Globus pallidus (tissue), 1 donor: ENCODE measurements around the gene VGLL3.
"Not testable (repeated sequence)": the region's sequence is repeated elsewhere in the genome, so short reads cannot be mapped to it uniquely, and the experiment has no call there.

Experiments
- DNase-seq: peaks from one replicate; pipeline ENCODE4 v3.0.0-alpha.2; 2015; ENCODE audit warnings: low spot score

VGLL3 gene, protein sequence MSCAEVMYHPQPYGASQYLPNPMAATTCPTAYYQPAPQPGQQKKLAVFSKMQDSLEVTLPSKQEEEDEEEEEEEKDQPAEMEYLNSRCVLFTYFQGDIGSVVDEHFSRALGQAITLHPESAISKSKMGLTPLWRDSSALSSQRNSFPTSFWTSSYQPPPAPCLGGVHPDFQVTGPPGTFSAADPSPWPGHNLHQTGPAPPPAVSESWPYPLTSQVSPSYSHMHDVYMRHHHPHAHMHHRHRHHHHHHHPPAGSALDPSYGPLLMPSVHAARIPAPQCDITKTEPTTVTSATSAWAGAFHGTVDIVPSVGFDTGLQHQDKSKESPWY

DNA sequence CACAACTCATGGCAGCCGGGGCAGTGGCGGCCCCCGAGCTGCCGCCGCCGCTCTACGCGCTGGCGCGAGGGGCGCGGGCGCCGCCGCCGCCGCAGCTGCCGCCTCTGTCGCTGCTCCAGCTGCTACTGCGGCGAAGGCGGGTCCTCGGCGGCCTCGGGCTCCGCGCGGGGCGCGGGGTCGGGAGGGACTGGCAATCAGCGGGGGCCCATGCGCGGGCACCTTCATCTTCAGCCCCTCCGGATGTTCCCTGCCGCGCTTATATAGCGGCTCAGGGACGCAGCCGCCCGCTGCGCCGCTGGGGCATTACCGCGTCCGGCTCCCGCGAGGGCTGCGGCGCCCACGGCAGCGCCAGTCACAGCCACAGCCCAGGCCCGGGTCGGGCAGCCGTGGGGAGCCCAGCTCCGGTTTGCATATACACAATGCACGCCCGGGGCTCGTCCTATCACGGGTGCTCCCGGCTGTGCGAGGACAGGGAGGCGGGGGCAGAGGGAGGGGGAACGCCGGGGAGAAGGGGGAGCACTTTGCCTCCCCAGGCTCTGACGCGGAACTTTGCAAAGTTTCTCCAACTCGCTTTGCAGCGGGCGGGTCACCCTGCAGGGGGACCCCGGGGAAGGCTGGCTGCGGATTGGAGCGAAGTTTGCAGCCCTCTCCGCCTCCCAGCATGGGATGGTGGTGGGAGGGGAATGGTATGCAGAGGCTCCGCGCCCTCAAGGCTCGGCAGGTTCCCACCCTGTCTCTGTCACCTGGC is at the start of gene VGLL3:
VGLL3 (minus strand) TSS at position 416 of the 748 bp plus-strand sequence; CDS start at position 10, 406 bp downstream.
- peak; percentile 8 for DNase-seq

DNA sequence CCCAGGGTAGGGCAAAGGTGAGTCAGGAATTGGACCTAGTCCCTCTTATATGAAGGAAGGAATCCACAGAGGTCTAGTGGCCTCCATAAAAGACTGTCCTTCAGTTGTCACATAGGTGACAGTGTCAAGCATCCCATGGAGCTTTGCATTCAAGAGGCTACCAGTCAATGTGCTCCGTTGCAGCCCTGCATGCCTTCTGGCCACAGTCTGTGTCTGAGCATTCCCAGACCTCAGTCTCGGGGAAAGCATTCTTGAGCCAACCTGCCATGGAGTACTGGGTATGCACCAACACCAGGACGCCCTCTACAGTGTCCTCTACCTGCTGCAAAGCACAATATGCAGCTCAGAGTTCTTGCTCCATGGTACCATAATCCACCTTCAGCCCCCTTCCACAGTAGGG is 46.7 kb upstream of the VGLL3 start:
- no peak for DNase-seq

DNA sequence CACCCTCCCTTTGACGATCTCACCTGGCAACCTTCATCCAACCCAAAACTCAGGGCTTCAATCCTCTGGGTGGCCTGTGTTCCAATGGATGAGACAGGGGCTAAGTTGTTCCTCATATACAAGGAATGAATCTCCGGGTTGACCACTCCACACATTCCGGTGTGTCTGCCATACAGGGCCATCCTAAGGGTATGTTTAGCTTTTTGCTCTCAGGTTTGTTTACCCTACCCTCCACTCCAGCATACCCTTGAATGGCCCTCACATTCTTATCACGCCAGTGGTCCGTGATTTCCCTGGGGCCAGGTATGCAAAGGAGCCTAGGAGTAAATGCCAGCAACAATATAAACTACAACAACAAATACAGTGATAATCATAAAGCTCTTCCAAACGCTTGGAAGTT is 45.7 kb upstream of the VGLL3 start:
- no peak for DNase-seq

DNA sequence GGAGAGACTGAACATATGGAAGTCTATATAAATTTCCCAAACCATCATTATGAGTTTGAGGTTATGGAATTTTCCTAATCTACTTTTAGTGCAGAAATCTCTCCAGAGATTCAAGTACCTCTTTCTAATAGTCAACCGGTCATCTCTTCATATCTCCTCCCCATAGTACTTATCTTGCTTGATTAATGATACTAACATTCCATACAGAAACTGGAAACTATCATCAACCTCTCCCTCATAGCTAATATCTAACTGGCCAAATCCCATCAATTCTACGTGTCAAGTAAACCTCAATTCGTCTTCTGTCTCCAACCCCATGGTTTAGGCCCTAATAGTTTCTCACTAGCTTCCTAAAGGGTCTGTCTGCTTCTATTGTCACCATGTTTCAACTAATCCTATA is 44.4 kb upstream of the VGLL3 start:
- DNase-seq: no peak

DNA sequence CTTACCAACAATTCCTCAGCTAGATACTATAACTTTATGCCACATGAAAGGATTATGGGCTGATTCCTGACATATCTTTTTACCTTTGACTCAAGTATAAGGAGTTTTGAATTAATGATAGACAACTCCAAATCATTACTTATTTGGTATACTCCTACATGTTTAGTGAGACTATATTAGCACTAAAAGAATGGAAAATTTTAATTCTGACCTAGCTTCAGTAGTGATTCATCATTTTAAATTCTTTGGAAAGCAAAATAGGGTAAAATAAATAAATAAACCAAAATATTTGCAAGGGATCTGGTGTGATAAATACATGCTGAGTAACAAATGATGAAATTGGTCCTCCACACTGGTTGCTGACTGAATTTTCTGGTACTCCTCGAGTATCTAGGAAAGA is 42.3 kb upstream of the VGLL3 start:
- no peak for DNase-seq

DNA sequence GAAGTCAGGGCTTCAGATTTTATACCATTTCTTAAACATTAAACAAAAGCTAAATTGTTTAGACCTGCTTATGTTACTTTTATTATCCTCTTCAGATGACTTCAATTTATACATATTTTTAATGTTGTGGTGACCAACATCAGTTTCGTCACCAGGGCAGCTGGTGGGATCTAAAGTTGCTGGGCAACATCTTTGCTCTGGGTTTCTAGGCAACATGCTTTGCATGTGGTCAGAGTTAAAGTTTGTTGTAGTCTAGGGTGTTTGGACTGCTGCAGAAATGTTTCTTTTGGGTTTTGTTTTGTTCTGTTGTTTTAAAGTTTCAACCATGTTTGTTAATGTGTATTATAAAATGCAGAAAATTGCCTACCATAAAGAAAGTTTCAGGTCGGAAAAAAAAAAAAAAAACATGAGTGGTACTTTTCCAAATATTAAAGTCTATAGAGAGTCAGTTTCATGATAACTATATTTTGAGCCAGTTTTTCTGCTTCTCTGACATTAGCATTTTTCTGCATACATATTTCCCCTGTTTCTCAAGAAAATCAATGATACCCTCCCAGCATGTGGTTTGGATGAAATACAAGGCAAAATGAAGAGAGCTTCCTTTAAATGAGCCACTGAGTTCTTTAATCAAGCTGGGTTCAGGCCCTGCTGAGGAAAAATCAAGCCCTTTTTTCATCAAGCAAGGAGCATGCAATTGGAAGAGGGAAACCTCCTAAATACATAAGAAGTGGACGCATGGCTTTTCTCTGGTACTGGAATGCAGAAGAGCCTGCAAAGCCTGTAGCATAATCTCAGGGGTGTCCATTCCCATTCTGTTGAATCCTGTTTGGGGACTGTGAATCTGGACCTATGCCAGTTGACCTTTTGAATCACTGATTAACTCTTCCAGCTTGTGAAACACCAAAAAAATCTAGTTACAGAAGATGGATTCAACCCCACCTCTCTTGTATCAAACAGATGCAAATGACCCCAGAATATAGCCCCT is 35.0 kb upstream of the VGLL3 start:
- no peak for DNase-seq

DNA sequence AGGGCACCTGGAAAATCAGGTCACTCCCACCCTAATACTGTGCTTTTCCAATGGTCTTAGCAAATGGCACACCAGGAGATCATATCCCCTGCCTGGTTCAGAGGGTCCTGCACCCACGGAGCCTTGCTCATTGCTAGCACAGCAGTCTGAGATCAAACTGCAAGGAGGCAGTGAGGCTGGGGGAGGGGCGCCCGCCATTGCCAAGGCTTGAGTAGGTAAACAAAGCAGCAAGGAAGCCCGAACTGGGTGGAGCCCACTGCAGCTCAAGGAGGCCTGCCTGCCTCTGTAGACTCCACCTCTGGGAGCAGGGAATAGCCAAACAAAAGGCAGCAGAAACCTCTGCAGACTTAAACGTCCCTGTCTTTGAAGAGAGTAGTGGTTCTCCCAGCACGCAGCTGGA is 26.4 kb upstream of the VGLL3 start:
- not testable (repeated sequence) for DNase-seq

DNA sequence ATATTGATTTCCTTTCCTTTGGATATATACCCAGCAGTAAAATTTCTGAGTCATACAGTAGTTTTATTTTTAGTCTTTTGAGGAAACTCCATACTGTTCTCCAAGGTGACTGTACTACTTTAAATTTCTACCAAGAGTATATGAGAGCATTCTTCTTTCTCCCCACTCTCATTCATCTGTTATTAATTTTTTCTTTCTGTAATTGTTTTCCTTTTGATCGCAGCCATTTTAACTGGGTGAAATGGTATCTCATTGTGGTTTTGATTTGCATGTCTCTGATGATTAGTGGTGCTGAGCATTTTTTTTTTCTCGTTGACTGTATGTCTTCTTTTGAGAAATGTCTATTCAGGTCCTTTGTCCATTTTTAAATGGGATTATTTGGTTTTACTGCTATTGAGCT is 18.3 kb upstream of the VGLL3 start:
- DNase-seq: no peak

DNA sequence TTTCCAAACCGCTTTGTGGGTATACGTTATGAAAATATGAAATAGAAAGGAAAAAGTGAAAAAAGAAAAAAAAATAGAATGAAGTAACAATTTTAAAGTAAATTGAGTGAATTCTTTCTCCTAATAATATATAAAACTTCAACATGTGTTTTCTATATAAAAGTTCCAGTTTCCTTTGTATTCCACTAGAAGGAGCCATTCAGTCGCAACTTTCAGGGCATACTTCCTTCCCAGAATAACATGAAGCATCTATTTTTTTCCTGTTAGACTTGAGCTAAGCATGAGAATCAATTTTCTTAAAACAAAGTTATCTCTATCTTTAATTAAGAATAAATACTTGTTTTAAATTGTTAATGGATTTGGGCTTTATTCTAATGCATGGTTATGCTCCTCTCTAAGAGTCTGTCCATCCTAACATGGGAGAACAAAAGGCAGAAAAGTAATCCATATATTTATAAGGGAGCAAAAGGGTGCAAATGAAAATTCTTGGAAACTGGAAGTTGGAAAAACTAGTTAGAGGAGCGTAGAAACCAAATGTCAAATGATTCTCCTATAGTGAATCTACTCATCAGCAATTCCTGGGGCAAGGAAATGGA is 16.0 kb upstream of the VGLL3 start:
- no peak for DNase-seq

DNA sequence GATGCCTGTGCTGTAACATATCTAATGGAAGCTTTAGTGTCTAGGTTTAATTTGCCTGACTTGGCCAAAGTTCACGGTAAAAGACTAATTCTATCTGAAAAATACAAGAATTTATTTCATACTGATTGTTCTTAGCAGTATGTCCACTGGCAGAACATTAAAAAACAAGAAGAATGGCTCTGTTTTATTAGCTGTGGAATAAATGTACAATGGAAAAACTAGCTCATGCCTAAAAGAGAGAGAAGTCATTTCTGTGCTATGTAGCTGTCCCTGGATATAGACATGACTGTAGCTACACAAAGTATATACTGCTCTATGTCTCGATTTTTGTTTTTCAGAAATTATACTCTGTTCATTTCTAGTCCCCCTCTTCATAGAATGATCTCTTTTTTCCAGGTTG is 13.9 kb upstream of the VGLL3 start:
- no peak for DNase-seq

DNA sequence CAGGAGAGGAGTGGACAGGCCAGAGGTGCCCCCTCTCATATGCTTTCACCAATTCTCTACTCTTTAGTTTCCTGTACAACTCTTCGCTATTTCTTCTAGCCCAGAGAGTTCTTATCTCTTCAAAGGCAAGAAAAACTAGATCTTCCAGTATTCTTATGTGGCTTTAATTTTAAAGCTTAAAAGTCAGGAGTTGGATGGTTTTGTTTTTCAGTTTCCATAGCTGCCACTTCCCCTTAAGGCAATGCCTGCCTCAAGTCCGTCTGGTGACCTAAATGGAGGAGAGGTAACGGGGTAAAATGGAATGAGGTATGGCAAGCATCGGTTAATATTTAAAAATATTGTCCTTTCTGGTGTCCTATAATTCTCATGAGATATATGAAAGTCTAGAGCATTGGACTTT is 11.4 kb upstream of the VGLL3 start:
- DNase-seq: no peak

DNA sequence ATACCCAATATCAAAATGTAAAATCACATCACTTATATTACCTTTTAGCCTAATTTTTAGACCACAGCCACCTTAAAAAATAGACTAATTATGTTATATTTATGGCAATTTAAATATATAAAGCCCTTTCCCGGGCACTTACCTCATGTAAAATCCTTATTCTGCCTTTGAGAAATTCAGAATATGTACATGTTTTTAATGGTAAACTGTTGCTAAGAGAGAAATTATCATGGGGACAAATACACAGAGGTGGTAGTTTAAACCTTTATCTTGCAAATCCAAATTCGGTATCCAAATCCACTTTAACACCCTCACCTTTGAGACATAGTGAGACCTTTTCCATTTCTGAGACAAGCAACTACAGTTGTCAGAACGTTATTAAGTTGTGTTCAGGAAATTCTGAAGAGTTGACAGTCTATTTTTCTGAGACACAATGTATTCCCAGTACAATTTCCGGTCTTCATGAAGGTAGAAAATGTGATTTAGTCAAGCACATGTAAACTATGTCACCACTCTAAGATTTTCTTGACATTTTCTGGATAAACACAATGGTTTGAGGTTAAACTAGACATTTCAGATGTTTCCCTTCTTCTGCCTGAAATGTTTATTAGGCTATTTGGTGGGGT is 10.6 kb upstream of the VGLL3 start:
- DNase-seq: no peak

DNA sequence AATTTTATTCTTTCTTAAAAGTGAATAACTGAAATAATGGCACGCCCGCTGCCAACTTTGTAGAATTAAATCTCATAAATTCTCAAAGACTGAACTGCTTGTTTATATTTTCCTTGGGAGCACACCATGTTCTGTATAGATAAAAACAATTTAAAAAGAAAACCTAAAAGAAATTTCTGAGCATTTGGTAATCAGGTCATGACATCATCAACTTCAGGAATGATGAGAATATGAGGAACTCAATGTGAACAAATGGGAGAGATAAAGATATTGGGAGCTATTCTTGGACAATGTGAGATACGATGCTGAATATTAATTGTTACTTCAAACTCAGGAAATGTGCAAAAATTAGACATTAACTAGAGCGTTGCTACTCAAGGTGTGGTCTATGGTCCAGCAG is 10.0 kb upstream of the VGLL3 start:
- no peak for DNase-seq

DNA sequence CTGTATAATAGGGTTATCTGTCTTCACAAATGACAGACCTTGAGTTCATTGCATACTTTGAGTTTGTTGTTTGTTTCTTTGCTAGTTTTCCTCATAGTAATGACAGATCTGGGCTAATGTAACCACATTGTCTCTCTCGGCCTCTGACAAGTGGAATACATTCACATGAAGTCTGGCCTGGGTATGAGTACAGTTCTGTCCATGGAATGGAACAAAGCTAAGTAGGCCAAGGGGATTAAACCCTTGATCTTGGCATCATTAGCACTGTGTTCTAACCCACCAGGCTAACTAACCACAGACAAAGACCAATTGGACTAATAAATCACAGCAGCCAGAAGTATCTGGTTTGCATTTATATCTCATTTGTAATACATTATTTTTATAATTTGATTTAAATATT is 7.6 kb upstream of the VGLL3 start:
- DNase-seq: no peak

DNA sequence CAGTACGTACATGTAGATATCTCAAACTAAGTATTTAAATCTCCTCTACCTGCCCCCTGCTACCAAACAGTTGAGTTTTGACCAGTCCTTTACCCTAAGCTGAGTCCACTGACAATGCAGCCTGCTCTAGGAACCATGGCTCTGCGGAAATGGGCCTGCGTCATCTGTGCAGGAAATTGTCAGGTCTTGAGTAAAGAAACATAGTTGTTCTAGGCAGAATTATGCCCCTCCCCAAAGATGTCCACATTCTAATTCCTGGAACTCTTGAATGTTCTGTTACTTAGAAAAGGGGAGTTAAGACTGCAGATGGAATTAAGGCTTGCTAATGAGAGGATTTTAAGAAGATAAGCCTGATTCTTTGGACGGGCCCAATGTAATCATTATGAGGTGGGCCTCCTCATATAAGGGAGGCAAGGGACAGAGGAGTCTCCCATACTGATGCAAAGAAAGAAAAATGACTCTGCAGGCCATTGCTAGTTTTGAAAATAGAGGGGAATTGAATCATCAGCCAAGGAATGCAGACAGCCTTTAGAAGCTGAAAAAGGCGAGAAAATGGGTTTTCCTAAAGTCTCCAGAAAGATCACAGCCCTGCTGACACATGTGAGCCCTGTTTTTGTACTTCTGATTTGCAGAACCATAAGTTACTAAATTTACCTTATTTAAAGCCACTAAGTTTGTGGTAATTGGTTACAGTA is 5.5 kb upstream of the VGLL3 start:
- DNase-seq: no peak

DNA sequence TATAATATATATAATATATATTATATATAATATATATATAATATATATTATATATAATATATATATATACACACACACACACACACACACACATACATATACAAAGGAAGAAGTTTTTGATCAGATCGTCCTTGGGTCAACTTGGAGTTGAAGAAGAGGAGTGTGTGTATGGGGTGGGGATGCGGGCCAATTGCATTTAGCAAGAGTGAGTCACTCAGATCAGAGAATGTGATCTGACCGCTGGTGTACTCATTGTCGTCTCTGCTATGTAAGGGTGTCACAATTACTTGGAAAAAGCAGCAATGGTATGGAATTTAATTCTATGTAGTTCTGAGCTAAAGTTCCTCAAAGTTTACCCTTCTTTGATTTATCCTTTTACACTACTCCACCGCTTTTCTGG is 4.6 kb upstream of the VGLL3 start:
- no peak for DNase-seq

DNA sequence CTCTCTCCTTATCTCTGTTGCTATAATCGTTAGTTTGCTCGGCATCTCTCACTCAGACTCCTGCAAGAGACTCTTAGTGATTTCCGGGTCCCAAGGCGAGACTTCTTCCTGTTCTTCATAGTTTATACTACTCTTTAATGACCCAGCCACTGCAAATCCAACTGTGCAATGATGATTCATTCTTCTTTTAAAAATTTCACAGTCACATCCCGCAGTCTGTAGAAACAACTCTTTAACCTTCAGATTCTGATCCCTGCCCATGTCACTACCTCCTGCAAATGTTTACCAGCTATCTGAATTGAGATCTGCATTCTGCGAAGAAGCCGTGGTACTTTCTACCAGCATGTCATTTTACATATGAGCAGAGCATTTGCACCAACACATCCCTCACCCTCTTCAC is 2.8 kb upstream of the VGLL3 start:
- DNase-seq: no peak

DNA sequence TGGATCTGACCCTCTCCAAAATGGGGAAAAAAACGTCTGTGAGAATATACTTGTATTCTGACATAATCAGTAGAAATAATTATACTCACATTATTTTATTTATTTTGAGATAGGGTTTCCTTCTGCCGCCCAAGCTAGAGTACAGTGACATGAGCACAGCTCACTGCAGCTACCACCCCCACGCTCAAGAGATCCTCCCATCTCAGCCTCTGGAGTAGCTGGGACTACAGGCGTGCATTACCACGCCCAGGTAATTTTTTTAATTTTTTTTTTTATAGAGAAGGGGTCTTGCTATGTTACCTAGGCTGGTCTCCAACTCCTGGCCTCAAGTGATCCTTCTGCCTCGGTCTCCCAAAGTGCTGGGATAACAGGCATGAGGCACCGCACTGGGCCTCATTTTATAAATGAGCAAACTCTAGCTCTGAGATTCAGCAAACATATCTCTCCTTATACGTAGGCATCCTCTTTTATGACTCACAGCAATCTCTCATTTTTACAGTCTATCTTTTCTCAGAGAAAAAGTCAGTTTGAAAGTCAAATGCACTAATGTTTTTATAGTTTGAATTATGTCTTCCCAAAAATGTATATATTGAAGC is 989 bp upstream of the VGLL3 start:
- DNase-seq: no peak

DNA sequence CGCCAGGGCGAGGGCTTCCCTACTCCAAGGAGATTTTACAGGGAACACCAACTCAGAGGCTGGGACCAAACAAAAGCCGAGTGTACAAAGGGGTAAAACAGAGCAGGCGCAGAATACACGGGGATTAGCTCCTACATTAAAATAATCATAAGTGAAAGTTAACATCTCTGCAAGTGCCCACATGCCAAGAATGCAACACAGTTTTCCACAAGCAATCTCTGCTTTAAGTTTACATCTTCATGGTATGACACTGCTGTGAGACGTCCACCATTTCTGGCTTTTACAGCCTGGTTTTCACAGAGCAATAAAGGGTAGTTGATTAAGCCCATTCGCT is 500 bp upstream of the VGLL3 start:
- DNase-seq: no peak

DNA sequence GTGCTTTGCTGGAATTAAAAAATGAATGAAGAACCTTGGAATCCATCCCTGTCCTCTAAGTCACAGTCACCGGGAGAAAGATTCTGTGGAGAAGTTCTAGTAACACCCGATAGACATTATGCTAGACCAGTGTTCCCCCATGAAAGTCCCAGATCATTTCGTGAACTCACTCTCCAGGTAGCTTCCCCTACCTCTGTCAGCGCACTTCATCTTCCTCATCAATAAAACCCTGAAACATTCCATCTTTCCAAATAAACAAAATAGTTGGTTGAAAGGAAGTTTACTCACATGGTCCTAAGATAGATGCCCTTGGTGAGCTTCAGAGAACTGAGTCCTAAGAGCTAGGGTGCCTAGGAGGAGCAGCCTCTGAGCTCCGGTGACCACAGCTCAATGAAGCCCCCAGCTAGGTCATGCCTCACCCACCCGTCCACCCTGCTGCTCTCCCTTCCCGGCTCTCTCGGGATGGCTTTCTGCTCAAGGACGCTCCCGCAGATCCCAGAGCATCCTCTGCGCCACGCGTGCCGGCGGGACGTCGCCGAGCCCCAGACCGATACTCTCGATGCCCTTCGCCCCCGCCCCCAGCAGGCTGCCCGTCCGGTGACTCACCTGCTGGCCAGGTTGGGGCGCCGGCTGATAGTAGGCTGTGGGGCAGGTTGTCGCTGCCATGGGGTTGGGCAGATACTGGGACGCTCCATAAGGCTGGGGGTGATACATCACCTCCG is 776 bp downstream of the VGLL3 start:
- no peak for DNase-seq
